GM21717 (cell line): Measurements from ENCODE around the gene PLCB1.

Source experiments
- ATAC-seq: cut with Tn5 transposase; IDR thresholded peaks from one replicate; pipeline ENCODE4 v1.9.1; 2021; ENCODE audit warnings: mild to moderate bottlenecking, moderate library complexity; ENCODE audit not compliant: unreplicated experiment

The PLCB1 gene

DNA sequence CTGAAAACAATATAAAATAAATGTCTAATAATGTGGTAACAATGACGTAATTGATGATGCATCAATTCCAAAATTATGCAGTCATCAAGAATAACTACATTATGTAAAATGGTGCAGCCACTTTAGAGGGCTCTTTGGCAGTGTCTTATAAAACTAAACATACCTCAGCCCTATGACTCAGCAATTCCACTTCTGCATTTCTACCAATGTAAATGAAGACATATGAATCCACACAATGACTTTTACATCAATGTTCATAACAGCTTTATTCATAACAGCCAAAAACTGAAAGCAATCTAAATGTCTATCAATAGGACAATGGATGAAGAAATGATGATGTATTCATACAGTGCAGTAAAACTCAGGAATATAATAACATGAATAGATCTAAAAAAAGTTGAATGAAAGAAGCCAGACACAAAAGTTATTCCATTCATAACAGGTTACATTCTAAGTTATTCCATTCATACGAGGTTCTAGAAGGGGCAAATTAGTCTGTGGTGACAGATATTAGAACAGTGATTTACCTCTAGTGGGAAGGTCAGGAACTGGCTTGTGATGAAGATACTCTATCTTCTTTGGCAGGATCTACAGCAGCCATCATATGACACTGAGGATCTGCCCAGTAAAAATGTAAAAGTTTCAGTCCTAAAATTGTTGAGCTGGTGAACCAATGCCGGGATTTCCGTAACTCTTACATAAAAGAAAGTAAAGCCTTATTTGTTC, 396.1 kb downstream of the PLCB1 start:
- no peak for ATAC-seq

DNA sequence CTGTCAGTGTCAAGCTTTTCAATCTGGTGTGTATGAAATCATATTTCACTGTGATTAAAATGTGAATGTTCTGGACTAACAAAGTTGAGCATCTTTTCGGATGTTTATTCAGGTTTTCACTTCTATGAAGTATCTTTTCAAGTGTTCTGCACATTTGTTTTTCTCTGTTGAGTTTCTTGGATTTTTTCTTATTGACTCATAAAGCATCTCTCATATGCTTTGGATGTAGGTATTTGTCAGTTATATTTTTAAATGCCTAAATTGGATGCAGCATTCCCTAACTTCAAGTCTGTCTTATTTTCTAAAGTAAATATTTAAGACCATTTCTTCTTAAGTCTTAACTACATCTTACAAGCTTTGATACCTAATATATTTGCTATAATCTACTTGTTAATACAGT, 398.0 kb downstream of the PLCB1 start:
- ATAC-seq = no peak

DNA sequence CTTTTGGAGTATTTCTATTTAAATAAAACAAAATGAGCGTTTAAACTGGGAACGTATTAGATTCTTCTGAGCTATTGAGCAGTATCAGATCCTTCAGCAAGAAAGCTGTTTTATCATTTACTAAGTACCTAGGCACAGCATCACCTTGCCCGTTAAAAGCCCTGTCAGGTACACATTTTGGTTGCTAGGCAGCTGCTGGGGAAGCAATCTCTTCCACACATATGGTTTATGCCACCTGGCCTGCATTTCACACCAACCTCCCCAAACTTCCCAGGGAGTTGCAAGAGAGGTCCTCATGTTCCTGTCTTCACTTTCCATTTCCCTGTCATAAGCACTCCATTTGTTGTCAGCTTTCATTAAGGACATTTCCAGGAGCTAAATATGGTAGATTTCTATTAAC, 400.1 kb downstream of the PLCB1 start:
- ATAC-seq = no peak

DNA sequence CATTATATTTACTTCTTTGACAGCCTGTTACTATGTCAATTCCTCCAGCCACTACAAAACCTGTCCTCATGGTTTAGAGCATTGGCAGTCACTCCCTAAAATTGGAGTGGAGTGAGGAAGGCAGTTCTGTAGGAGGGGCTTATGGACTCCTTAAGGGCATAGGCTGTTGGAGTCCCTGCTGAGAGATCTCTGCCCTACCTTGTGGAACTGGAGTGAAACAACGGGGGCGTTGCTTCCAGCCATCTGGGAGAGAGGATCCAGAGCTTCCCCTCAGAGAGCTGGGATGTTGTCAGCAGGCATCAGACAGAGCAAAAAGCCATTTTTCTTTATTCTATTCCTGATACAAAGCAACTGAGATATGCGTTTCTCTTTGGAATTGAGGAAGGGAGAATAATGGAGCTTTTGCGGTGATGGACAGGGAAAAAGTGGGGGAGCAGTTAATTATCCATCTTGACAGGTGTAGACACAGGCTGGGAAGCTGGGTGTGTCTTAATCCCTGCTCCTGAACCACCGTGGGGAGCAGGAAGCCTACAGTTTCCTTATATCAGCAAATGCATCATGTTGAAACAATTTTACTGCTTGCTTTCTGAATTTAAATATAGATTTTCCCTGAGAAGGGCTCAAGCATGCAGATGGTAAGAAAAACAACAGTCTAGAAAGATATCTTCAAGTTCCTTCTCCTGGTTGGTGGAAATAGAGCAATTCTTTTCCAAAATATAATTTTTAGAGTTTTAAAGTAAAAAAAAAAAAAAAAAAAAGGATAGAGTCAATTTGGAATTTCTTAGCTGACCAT, 402.5 kb downstream of the PLCB1 start:
- ATAC-seq = no peak

DNA sequence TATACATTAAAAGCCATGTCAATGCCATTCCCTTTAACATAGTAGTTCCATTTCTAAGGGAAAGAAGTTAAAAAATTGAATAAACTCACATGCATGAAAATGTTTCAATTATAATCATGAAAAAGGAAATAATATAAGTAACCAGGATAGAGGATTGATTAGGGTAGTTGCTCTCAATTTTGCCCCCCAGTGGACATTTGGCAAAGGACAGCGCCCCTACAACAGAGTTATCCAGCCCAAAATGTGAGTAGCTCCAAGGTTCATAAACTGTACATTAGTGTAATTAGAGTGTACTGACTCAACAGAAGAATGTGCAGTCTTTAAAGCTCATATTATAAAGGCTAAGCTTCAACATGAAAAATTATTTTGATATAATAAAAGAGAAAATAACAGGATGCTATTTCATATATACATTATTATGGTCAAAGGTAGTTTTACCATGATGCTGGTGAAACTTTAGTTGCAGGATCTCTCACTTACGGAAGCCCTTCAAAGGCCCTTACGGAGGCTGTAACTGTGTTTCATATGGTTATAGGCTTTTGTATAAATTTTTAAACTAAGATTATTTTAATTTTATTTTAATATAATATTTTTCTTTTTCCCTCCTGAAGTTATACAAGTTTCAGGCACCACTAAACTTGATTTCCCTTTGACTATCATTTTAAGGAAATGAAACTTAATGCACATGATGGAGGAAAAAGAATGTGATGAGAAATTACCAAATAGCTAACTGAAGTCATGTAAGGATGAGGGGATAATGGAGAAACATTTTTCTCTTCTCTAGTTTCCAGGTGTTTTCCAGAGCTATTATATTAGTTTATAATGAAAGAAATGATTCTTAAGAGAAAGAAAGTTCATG, 403.6 kb downstream of the PLCB1 start:
- ATAC-seq = no peak

DNA sequence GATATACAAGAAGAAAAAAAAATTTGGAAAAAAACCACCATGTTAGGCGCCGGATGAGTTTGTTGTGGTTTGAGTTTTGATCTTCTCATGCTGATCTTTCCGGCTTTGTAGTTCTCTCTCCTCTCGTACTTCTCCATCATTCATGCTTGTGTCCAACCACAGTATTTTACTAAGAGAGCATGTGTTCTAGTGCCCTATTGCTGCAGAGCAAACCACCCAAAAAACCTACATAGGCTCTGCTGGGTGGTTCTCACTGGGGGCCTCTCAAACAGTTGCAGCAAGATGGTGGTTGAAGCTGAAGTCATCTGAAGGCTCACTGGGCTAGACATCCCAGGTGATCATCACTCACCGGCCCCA, 404.2 kb downstream of the PLCB1 start:
- ATAC-seq = no peak

DNA sequence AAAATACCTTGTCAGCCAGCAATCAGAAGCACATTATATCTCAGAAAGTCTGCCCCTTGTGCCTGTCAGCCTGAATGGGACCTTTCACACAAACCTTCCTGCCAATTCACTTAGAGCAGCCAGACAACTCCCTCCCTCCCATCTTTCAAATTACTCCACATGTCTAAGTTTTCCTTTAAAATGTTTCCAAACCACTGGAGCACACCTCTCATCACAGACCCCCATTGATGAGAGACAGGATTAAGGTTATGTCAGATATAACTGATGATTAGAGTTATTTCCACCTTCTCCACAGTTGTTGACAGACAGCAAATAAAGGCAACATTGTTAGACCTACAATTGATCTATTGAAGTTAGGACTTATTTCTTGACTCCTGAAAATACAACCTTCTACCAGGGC, 408.4 kb downstream of the PLCB1 start:
- no peak for ATAC-seq

DNA sequence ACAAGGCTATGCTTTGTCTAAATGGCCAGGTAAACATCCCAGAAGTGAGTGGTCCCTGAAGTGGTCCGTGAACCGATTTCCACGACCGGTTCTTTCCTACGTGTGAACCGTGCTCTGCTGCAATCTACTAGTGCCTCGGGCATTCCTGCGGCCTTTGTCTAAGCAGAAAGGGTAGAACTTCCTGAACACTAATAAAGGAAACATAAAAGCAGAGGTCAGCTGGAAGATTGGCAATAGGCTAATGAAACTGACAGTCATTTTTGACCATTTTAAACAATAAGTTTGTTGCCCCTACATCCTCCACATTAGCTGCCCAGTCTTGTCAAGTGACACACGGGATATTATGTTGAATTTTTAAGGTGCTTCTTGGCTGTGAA, 410.0 kb downstream of the PLCB1 start:
- ATAC-seq = no peak

DNA sequence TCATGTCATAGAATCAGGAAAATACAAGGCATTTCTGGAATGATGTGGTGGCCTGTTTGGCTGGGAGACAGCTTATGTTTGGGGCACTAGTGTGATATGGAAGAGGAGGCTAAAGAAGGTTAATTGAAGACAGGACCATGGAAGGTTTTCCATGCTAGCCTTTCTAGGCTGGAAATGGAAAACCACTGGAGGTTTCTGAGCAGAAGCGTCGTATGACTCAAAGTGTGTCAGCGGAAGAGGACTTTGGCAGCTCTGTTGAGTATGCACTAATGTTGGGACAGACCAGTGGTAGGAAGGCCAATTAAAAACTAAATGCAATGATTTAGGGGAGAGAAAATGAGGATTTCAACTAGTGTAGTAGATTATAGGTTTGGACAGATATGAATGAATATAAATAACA, 413.1 kb downstream of the PLCB1 start:
- ATAC-seq = no peak

DNA sequence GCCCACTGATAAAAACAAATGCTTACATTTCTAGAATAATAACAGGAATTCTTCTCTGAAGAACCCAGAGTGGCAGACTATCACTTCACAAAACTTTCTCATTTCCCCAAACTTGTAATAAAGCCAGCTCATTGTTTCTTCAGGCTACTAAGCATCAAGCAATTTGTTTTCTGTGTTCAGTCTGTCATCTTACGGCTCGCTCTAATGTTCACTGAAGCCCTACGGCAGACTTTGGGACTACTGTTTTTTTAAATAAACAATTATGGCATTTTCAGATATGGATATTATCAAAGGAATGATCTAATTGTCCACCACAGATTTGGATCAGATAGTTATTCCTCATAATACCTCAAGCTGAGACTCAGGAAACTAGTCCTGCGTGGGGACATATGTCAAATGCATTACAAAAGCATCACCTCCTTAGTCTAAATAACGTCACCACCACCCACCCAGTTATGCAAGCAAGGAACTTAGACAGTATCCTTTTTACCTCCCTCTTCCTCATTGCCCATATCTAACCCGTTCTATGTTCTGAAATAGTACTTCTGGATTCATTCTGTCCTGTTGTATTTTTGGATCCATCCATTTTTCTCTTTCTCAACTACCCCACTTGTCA, 415.1 kb downstream of the PLCB1 start:
- ATAC-seq = no peak

DNA sequence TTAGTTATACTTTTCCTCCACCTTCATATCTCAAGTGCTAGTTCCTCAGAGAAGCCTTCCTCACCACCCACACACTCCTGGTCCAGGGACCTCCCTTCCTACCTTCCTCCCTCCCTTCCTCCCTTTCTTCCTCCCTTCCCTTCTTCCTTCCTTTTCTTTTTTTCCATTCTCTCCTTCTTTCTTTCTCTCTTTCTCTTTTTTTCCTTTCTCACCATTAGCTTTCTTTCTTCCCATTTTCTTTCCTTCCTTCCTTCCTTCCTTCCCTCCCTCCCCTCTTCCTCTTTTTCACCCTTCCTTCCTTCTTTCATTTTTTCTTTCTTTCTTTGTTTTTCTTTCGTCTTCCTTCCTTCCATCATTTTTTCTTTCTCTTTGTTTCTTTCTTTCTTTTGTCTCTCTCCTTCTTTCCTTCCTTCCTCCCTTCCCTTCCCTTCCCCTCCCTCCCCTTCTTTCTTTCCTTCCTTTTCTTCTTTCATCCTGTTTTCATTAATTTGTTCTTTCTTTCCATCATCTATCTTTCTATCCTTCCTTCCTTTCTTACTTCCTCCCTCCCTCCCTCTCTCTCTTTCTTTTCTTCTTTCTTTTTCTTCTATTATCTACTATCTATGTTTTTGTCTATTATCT, 416.0 kb downstream of the PLCB1 start:
- ATAC-seq = no peak

DNA sequence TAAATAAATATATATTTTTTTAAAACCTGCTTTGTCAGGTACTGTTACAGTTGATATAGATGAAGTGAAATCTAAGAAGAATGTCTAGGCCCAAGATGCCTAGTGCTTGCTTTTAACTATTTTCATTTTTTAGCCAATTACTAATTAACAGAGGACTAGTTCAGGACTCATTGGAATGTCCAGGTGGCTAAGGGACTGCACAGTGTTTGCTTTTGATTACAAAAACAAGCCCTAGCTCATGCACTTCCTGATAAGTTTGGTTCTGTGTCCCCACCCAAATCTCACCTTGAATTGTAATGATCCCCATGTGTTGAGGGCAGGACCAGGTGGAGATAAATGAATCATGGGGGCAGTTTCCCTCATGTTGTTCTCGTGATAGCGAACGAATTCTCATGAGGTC, 417.1 kb downstream of the PLCB1 start:
- no peak for ATAC-seq

DNA sequence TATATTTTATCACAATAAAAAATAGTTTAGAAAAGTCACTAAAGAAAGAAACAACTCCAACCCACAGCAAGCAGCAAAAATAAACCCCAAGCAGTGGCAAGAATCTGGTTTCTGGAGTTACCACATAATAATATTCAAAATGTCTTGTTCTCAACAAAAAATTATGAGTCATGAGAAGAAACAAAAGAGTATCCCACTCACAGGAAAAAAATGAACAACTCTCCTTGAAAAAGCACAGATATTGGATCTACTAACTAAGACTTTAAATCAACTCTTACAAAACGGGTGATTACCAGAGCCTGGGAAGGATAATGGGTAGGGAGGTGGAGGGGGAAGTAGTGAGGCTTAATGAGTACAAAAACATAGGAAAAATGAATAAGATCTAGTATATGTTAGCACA, 425.6 kb downstream of the PLCB1 start:
- no peak for ATAC-seq

DNA sequence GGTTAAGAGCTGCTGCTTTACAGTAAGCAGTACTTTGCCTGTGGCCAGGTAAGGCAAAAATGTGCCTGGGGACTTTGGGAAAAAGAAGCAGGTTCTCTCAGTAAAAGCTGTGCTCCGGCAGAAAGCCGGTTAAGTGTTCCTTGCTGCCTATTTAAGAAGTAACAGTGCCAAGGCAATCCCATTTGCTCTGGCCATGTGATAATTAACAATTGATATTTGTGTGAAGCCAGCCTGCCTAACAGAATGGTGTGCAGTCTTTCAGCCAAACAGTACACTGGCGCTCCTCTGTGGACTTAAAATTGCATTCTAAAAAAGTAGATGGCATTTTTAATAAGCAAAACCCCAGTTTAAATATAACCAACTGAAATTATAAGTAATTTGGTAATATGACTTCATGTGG, 430.3 kb downstream of the PLCB1 start:
- ATAC-seq = no peak

DNA sequence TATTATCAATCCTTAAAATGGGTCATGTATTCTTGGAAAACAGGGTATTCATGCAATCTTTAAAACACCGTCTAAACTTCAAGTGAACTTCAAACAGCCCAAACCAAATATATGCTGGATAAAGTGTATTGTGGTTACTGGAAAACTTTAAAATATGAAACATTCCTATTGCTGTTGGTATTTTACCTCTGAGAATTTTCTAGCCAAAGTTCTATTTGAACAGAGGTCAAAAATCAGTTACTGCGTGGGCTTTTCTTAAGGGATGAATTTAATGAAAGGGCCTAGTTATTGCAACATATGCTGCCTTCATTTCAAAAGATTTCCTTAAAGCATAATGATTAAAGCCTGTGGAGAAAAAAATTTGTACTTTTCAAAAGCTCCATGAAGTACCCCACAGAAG, 436.0 kb downstream of the PLCB1 start:
- no peak for ATAC-seq

DNA sequence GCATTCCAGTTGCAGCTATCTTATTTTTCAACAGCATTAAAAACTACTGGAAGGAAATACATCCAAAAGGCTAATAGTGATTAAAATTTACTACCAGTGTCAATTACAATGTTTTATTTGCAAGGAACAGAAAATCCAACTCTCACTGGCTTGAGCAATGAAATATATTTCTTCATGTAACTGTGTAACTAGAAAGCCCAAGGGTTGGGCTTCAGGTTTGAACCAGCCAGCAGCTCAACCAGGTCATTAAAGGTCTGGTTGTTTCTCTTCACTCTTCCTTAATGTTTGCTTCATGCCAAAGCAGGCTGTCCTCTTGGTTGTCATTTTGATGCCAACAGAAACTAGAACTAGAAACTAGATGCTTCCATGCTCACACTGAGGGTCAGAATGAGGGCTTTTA, 437.7 kb downstream of the PLCB1 start:
- no peak for ATAC-seq

DNA sequence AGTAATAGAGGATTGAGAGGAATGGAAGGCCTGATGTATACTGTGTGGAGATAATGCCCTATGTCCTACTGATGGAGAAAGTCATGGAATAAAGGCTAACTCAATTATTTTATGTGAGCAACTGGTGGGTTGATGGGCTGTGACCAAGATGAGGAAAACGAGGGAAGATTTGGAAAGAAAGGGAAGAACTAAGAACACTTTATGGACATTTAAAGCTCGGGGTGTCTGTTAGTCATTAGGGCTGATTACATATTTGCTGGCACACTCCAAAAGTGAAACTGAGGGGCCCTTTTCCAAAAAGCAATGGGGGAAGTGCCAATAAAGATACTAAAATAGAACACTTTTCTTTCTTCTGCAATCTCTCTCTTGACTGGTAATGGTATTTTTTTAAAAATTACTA, 439.5 kb downstream of the PLCB1 start:
- no peak for ATAC-seq

DNA sequence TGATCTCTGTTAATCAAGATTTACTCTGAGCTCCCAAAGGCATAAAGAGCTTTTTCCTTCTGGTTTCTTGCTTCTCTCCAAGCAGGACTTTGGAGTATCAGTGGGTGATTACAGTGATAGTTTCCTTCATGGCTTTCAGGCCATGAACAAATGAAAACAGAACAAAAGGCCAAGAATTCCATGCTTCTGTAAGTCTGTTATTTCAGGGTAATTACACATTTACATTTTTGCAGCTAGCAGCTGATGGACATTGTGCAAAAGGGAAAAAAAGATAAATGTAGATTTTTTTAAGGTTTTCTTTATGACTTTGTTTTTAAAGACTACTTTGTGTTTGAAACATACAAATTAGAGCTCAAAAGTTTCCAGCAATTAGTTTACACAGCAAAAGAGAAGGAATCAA, 441.6 kb downstream of the PLCB1 start:
- ATAC-seq = no peak

DNA sequence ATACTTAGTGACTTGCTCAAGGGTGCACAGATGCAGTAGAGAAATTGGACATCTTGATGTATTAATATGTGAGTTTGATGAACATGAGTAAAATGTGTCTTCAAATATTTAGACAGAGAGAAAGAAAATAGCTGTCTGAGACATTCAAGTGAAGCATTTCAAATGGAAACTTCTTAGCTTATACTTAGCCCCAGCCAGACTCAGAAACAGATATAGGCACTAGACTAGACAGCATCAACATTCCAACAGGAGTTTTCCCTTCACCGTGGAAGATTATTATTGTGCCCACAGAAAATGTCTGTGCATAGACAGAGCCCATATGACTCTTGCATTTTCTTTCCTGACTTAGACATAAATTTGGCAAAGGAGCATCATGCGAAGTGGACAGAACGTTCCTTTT, 443.0 kb downstream of the PLCB1 start:
- ATAC-seq = no peak

DNA sequence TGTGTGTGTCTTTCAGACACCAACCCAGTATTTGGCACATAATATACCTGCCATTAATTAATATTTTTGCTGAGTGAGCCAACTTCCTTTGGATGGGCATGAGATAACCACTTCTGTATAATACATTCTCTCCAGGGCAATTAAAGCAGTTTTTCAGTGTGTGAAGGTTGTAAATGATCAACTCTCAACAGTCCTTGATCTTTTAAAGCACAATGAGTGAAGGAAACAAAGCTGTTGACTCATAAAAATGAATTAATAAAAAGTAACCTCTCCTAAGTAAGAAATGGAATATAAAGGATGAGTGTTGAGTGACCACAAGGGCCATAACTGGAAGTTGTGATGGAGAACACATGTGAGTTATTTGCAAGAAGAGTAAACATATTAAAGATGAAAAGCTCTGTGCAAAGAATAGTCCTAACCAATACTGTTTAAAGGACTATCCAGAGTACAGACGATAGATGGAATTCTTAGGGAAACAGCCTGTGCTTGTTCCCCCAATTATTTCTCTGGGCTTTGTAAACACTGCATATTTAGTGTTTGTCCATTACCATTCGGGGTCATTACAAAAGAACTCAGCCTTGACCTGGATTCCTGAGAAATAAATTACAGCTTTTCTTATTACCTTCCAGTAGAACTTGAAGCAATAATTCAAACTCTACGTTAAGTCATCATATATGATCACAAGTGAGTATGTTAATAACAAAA, 446.2 kb downstream of the PLCB1 start:
- ATAC-seq = no peak
